SIG-M5 (cell line): ENCODE results near the gene PRKAR2A.
A peak's percentile ranks its signal among the peaks of the same experiment; 100 is the strongest.
"Not testable (repeated sequence)": the region's sequence is repeated elsewhere in the genome, so short reads cannot be mapped to it uniquely, and the experiment has no call there.

ENCODE experiments used
- DNase-seq: peaks from one replicate; lab custom pipeline; 2025; lab: John Stamatoyannopoulos, UW

PRKAR2A gene

GRCh38 chr3:48725185-48725855 lies 122.4 kb downstream of the PRKAR2A start:
- not testable (repeated sequence) for DNase-seq

DNA sequence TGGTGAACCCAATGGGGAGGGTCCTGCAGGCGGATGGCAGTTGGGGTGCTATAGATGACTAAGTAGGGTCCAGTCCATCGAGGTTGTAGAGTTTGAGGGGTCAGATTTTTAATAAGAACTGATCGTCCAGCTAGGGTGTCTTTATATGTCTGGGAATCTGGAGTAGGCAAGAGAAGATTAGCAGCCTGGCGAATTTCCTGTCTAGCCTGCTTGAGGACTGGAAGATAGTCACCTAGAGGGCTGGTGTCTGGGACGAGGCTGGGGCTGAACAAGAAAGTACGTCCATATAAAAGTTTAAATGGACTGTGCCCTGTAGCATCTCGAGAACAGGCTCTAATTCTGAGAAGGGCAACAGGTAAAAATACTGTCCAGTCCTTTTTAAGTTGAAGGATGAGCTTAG lies 123.9 kb downstream of the PRKAR2A start:
- DNase-seq, result no peak

DNA sequence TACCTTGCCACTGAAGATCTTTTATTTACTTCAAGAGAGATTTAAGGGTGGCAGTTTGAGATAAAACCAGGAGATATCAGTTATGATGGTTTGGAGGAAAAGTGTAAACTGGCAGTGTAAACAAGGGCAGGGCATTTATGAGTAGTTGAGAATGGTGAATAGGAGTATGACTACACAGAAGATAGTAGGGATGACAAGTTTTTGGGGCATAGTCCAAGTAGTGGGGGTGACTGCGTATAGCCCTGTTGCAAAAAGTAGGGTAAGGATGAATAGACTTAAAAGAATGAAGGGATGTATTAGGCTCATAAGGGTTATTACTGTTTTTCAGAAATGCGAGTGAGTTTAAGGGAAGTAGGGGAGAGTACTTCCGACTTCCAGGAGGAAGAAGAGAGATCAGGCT lies 124.4 kb downstream of the PRKAR2A start:
- DNase-seq, result not testable (repeated sequence)

DNA sequence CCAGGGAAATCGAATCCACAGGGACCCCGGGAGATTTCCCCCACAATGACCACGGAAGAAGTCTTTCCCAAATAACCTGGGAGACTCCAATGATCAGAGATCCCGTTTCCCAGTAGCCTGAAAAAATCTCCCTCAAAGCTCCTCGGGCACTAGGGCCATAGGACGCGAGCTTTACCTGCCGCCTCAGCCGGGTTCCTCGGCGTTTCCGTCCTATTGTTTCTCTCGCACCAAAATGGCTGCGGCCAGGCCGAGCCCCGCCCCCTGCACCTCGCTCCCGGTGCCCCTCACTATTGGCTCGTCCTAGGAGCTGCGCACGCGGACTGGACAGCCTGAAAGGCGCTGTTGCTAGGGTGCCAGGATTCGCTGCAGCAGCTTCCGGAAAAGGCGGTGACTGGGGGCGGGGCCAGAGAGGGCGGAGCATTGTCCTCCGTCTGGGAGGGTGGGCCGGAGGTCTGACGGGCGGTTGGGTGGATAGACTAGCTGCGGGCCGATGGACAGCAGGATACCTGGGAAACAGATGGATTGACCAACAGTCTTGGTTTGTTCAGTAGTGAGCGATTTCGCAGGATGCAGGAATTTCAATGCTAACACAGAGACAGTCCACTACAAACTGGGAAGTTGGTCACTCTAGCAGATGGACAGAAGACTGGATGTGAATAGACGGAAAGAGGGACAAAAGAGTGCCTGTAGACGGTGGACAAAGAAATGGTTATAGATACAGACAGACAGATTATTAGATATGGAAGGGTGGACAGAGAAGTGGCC lies 130.5 kb downstream of the PRKAR2A start, which contains the start of gene IP6K2:
IP6K2 (minus strand) TSS at position 240 of the 765 bp plus-strand sequence. CDS start 21,930 bp downstream, outside the sequence.
- peak; percentile 85 for DNase-seq

- no peak for DNase-seq
These were observed 131.1 kb downstream of the PRKAR2A start for GRCh38 chr3:48716508-48716981.

GRCh38 chr3:48715174-48715800 lies 132.4 kb downstream of the PRKAR2A start:
- DNase-seq, result no peak

DNA sequence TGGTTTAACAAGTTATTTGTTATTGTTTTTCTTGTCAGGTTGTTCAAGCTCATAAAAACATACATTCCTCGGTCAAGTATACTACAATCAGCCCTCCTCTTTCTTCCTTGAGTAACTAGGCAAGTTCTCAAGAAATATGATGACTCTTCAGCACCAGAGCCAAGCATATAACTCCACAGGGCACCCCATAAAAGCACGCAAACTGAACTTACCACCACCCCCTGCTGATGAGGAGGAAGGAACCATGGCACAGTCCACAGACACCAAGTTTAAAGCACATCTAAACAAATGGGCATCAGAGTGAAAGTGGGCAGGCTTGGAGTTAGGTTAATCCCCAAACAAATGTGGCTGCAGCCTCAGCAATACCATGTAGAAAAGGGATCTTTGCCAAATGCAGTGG lies 135.9 kb downstream of the PRKAR2A start:
- no peak for DNase-seq

DNA sequence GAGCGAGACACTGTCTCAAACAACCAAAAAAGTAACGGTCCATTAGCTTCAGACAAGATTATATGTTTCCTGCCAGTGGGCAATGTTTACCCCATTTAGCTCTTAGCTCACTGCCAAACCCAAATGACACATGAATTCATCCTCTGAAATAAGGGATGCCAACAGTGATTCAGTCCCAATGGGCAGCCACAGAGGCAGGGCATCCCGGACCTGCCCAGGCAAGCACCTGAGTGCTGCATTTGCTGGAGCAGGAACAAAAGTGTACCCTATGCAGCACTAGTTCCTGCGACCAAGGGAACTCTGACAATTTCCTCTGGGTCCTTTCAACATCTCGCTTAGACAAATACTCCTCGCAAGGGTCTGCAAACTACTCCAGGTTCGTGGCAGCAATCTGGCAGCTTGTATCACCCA lies 138.6 kb downstream of the PRKAR2A start:
- DNase-seq, result no peak

DNA sequence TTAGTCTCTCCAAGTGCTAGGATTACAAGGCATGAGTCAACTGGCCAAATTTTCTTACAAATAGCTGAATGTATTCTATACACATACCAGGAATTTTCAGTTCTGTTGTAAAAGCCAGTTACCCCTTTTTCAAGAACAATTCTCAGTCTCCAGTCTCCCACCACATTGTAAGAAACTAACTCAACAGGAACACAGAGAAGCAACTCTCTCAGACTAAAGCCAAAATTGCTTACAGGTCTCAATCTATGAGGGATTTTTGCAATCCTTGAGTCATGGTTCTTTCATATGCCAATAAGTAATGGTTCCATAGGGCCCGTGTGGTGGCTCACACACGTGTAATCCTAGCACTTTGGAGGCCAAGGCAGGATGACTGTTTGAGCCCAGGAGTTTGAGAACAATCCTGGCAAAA lies 139.2 kb downstream of the PRKAR2A start:
- no peak for DNase-seq

- DNase-seq, result no peak
These were observed 140.5 kb downstream of the PRKAR2A start for GRCh38 chr3:48707157-48707556.

DNA sequence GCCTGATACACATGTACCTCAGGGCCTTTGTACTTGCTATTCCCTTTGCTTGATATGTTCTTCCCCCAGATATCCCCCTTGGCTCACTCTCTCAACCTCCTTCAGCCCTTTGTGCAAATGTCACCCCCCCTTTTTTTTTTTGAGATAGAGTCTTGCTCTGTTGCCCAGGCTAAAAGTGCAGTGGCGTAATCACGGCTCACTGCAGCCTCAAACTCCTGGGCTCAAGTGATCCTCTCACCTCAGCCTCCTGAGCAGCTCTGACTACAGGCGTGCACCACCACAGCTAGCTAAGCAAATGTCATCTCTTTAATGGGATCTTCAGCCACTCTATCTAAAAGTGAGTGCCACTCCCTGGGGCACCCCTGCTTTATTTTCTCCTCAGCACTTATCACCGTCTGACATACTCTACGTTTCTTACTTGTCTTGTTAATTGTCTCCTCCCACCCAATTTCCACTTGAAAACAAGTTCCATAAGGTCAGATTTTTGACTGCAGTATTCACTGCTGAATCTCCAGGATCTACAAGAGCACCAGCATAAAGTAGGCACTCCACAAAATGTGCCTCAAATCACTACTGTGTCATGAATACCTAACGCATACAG lies 145.3 kb downstream of the PRKAR2A start:
- DNase-seq, result no peak

- DNase-seq, result no peak
These were observed 146.8 kb downstream of the PRKAR2A start for GRCh38 chr3:48700731-48701405.

DNA sequence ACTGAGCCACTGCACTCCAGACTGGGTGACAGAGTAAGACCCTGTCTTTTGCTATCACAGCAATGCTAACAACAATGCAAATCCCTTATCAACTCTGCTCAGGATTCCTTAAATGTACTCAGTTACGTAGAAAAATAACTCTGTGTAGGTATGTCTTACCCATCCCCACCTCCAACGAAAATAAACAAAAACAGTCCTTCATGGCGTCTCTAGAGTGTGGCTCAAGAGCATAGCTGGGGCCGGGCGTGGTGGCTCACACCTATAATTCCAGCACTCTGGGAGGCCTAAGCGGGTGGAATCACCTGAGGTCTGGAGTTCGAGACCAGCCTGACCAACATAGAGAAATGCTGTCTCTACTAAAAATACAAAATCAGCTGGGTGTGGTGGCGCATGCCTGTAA lies 148.8 kb downstream of the PRKAR2A start:
- DNase-seq, result no peak

DNA sequence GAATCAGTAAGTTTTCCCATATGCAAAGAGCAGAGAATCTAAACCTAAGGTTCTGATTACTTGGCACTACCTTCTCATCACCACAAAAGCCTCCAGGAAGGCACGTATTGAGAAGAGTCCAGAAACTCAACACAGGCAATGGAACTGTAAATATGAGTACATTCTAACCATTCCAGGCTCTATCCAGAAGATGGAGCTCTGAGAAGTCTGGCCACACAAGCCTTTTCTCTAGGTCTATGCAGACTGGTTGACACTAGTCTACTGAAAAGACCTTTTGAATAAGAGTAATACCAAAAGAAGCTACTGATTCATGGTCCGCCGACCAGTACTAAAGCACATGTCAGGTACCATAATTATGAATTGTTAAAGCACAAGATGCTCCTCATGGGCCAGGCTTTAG lies 149.7 kb downstream of the PRKAR2A start:
- DNase-seq, result no peak

DNA sequence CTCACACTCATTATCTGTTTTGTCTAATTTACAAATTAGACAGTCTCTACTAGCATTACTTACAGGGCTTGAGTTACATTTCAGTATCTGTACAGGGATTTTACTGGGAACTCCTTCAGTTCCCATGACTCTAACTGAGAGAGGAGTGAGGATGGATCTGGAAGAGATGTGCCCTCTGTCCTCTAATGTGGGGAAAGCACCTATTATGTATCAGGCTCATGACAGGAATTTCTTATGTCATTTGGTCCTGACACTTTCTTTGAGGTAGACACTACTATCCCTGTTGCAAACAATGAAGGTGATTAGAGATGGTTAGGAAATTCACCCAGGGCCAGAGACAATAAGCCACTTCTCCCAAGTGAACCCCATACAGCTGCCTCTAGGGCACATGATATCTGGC lies 151.1 kb downstream of the PRKAR2A start:
- no peak for DNase-seq
